Uterus (tissue), 2 donors: Measurements from ENCODE around the gene TRIM17.

Experiments
- POLR2A ChIP-seq, 2 donors: fragments of 450-650 bp; IDR thresholded peaks; one replicate each; pipeline ENCODE4 v1.6.1; 2016; ENCODE audit warnings: antibody characterized with exemption in 2 of 2, mild to moderate bottlenecking in 1 of 2, moderate library complexity in 1 of 2
- TF ChIP-seq, protein P1 (sequence below), 4 experiments: fragments of 200-600 bp in 2 of 4; fragments of 450-650 bp in 2 of 4; sonication (generic) in 2 of 4; IDR thresholded peaks; one replicate each; pipeline ENCODE4 v1.5.1; 2016 to 2019; ENCODE audit warnings: antibody characterized with exemption in 4 of 4, mild to moderate bottlenecking in 2 of 4, moderate library complexity in 1 of 4

DNA sequence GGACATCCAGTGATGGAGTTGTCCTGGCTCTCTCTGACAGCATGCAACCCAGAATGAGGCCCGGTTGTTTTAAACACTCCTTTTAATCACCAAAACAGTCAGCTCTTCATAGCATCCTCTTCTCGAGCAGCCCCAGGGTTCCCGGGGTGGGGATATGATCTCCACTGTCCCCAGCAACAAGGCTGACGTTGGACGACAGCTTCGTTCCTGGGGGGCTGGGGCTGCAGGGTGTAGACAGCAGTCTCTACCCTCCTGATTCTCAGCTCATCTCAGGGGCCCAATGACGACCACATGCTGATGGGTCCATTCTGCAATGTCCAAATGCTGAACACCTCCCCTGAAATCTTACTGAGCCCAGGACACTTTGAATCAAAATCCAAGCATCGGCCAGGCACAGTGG lies 37.0 kb downstream of the TRIM17 start:
- TF ChIP-seq, protein P1, sequence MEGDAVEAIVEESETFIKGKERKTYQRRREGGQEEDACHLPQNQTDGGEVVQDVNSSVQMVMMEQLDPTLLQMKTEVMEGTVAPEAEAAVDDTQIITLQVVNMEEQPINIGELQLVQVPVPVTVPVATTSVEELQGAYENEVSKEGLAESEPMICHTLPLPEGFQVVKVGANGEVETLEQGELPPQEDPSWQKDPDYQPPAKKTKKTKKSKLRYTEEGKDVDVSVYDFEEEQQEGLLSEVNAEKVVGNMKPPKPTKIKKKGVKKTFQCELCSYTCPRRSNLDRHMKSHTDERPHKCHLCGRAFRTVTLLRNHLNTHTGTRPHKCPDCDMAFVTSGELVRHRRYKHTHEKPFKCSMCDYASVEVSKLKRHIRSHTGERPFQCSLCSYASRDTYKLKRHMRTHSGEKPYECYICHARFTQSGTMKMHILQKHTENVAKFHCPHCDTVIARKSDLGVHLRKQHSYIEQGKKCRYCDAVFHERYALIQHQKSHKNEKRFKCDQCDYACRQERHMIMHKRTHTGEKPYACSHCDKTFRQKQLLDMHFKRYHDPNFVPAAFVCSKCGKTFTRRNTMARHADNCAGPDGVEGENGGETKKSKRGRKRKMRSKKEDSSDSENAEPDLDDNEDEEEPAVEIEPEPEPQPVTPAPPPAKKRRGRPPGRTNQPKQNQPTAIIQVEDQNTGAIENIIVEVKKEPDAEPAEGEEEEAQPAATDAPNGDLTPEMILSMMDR (IDR thresholded peaks at IDR 0.05) = no peak
- TF ChIP-seq POLR2A (IDR thresholded peaks at IDR 0.05) = no peak
